ENCODE data around the gene VDAC1.
"Not testable (repeated sequence)": the region's sequence is repeated elsewhere in the genome, so short reads cannot be mapped to it uniquely, and the experiment has no call there.

Gene VDAC1

DNA sequence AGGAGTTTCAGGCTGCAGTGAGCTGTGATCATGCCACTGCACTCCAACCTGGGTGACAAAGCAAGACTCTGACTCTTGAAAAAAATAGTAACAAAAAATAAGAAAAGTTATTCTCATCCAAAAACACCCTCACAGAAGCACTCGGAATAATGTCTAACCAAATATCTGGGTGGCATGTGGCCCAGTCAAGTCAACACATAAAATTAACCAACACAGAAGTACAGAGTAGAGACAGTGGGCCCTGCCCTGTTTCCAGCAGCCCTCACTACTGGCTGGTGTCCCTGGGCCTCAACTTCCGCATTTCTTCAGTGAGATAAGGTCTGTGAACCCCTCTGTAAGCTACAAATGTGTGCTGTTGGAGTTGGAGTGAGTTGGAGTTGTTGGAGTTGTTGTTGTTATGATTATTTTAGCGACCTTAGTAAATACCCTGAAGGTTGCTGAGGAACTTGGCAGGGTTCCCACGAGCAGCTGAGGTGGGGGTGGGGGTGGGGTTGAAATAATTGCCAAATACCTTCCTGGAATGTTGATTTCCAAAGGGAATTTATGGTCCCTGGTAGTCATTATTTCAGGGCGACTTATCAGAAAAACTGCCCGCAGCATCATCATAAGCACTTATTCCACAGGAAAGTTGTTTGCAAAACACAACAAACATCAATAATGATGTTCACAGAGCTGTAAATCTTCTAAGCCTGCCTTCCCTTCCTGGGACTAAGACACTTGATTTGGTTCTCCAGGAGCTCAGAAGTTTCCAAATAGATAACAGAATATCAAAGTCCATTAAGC lies 66.5 kb downstream of the VDAC1 start:
- TF ChIP-seq ZNF274 (IDR thresholded peaks at IDR 0.05; ENCODE audit: low read depth, low read length) = no peak
- no peak overlapping the region for H3K4me3 ChIP-seq (ENCODE audit: low read length)

DNA sequence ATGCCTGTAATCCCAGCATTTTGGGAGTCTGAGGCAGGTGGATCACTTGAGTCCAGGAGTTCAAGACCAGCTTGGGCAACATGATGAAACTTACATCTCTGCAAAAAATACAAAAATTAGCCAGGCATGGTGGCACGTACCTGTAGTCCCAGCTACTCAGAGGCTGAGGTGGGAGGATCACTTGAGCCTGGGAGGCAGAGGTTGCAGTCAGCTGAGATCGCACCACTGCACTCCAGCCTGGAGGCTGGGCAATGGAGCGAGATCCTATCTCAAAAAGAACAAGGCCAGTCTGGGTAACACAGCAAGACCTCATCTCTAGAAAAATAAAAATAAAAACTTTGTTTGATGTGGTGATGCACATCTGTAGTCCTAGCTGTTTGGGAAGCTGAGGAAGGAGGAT lies 67.1 kb downstream of the VDAC1 start:
- H3K4me3 ChIP-seq (ENCODE audit: low read length) = not testable (repeated sequence)

DNA sequence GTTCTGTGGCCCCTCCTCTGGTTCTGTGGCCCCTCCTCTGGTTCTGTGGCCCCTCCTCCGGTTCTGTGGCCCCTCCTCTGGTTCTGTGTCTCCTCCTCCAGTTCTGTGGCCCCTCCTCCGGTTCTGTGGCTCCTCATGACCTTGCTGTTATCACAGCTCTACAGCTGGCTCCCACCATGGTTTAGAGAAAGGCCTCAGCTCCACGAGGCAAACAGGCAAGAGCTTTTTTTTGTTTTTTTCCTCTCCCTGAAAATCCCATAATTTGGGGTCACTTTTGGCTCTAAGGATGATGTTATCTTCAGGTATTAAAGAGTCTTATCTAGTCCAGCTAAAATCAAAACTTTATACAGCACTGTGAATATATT lies 68.1 kb downstream of the VDAC1 start:
- no peak for TF ChIP-seq ZNF274 (IDR thresholded peaks at IDR 0.05; ENCODE audit: low read depth, low read length)
- no peak overlapping the region for H3K4me3 ChIP-seq (ENCODE audit: low read length)

DNA sequence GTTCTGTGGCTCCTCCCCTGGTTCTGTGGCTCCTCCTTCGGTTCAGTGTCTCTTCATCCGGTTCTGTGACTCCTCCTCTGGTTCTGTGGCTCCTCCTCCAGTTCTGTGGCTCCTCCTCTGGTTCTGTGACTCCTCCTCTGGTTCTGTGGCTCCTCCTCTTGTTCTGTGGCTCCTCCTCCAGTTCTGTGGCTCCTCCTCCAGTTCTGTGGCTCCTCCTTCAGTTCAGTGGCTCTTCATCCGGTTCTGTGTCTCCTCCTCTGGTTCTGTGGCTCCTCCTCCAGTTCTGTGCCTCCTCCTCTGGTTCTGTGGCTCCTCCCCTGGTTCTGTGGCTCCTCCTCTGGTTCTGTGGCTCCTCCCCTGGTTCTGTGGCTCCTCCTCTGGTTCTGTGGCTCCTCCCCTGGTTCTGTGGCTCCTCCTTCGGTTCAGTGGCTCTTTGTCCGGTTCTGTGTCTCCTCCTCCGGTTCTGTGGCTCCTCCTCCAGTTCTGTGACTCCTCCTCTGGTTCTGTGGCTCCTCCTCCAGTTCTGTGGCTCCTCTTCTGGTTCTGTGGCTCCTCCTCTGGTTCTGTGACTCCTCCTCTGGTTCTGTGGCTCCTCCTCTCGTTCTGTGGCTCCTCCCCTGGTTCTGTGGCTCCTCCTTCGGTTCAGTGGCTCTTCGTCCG lies 68.7 kb downstream of the VDAC1 start:
- not testable (repeated sequence) for H3K4me3 ChIP-seq (ENCODE audit: low read length)

DNA sequence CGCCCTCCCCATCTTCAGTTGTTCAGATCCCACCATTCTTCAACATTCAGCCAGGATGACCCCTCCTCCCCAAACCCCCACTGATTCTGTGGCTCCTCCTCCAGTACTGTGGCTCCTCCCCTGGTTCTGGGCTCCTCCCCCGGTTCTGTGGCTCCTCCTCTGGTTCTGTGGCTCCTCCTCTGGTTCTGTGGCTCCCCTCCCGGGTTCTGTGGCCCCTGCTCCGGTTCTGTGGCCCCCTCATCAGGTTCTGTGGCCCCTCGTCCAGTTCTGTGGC lies 69.2 kb downstream of the VDAC1 start:
- TF ChIP-seq ZNF274 (IDR thresholded peaks at IDR 0.05; ENCODE audit: low read depth, low read length) = no peak
- no peak overlapping the region; the same call in 1 of the 2 replicates for H3K4me3 ChIP-seq (ENCODE audit: low read length)

DNA sequence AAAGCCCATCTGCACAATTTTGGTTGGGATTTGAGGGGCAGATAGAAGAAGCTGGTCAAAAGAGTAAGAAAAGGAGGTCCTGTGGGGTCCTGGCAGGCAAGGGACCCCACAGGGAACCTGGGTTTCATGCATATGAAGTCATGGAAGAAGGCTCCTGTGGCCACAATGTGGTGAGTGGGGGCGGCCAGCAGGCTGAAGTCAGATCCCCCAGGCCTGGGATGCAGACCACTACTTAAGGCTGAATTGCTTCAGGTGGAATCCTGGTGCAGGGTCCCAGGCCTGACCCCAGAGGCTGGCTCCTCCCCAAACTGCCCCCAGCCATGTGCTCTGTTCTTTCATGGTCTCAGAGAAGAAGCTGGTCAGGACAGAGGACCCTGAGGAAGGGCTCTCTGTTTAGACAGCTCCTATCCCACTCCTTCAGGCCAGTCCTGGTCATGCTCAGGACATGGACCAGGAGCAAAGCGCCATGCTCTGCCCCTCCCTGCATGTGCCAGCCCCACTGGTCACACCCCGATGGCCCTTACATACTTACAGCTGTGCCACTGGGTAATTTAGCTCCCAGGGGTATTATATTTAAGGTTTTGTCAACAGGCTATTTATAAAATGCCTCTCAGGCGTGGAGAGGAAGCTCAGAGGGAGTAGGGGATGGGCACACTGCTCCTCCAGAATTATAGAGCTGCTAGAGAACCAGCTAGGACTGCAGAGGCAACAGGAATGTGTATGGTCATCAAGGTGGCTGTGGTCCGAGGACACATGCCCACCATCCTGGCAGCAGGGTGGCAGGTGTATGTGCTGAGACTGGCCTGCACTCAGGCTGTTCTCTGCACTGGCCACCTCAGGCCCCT lies 69.7 kb downstream of the VDAC1 start:
- TF ChIP-seq ZNF274 (IDR thresholded peaks at IDR 0.05; ENCODE audit: low read depth, low read length) = no peak
- H3K4me3 ChIP-seq (ENCODE audit: low read length) = no peak overlapping the region; the same call in 1 of the 2 replicates

DNA sequence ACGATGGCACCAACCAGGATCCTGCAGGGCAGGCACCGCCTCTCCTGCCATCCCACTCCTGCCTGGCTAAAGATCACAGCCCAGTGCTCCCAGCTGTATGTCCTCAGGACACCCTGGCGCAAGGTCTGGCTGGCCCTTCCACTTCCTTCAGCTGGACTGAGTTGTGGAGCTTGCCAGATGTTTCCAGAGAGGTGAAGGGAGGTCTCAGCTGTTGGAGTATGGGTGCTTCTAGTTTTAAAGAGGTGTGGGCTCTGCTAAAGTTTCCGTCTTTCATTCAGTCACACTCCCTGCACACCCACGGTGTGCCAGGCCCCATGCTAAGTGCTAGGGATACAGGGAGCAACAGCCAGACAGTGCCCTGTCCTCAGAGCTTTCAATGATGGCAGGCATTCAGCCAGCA lies 70.5 kb downstream of the VDAC1 start:
- TF ChIP-seq ZNF274 (IDR thresholded peaks at IDR 0.05; ENCODE audit: low read depth, low read length) = no peak
- no peak overlapping the region for H3K4me3 ChIP-seq (ENCODE audit: low read length)

DNA sequence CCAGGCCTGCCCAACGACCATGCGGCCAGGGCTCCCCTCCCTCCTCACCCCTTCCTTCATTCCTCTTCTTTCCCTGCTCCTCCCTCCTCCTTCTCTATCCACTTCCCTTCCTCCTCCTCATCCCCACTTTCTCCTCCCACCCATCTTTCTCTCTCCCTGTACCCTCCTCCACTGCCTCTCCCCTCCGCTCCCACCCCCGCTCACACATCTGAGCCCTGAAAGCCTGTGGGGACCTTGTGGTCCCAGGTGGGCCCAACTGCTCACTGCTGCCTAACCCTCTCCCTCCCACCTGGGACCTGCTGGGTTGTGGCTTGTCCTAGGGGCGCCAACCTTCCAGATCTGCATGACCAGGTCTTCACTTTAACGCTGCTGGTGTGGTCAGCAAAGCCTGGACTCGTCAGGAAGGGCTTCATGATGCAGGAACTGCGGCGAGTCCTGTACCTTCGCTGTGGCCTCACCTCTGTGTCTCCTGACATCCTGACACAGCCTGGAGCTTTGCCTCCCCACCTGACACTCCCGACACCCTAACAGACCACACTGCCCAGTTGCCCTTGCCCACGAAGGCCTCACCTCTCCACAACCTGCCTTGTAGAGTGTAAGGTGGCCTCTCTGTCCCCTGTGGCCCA lies 71.0 kb downstream of the VDAC1 start:
- no peak for TF ChIP-seq ZNF274 (IDR thresholded peaks at IDR 0.05; ENCODE audit: low read depth, low read length)
- no peak overlapping the region for H3K4me3 ChIP-seq (ENCODE audit: low read length)

DNA sequence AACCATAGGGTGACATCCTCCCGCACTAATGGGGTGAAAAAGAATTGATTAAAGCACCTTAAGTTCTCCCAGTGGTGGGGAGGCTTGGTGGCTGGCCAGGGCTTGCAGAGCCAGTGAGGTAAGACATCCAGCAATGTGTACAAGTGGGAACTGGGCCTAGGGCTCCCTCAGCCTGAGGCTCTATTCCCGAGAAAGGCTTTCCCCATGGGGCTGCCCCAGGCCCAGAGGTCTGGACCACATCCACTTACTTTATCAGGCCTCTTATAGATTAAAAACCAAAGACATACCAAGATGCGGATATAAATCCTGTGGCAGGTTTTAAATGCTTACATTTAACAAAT lies 71.6 kb downstream of the VDAC1 start:
- TF ChIP-seq ZNF274 (IDR thresholded peaks at IDR 0.05; ENCODE audit: low read depth, low read length) = no peak
- H3K4me3 ChIP-seq (ENCODE audit: low read length) = no peak overlapping the region

DNA sequence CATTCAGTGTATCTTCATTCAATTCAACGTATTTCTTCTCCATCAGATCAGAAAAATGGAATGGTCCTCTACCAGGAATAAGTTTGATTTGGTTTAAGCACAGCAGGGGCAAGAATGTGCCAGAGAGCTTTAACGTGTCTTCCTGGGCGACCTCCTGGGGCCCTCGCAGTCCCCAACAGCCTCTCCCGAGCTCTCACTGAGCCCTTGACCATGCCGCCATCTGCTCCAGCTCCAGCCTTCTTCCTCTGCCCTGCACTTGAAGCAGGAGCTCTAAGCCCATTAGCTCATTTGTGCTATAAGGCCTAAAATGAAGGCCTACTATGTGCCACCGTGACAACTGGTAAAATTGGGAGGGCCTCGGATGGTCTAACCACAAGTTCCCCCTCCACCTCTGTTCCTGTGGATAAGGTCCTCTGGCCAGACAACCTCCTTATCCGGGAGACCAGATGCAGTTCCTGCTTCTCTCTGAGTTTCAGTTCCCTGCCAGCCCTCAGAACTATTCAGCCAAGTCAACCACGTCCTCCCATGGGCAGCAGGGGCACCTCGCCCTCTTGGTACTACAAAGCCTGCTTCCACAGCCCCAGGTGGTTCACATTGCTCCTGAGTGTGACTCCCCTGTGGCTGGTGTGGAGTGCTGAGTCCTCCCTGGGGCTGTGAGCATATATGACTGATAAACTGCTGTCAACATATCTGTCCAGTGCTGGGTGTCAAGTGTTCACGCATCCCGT lies 72.2 kb downstream of the VDAC1 start:
- TF ChIP-seq ZNF274 (IDR thresholded peaks at IDR 0.05; ENCODE audit: low read depth, low read length) = no peak
- no peak overlapping the region for H3K4me3 ChIP-seq (ENCODE audit: low read length)

DNA sequence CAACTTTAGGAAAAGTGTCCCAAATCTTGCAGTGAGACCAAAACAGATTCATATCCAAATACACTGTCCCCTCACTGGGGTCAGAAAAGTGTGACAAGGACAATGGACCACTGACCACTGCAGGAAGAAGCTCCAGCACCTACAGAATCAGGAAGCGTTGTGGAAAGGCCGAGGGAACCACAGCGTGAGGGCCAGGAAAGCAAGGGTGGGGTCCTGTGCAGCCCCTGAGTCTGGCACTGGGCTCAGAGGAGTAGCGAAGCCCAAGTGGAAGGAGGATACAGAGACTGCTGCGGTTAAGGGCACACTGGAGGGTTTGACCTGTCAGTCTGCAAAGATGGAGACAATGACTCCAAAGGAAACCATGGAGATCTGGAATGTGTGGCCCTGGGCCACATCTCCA lies 73.2 kb downstream of the VDAC1 start:
- no peak for TF ChIP-seq ZNF274 (IDR thresholded peaks at IDR 0.05; ENCODE audit: low read depth, low read length)
- no peak overlapping the region for H3K4me3 ChIP-seq (ENCODE audit: low read length)

DNA sequence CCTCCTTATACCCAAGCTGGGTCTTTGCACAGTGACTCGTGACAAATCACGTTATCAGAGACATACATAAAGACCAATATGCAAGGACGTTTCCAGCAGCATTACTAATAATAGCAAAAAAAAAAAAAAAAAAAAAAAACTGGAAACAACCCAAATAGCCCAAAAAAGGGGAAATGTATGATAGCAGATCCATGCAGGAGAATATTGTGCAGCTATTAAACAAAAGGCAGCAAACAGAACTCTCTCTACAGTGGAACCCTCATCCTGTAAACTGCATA lies 74.0 kb downstream of the VDAC1 start:
- no peak for TF ChIP-seq ZNF274 (IDR thresholded peaks at IDR 0.05; ENCODE audit: low read depth, low read length)
- peak overlapping the region; percentile 32; the same call in 1 of the 2 replicates for H3K4me3 ChIP-seq (ENCODE audit: low read length)

DNA sequence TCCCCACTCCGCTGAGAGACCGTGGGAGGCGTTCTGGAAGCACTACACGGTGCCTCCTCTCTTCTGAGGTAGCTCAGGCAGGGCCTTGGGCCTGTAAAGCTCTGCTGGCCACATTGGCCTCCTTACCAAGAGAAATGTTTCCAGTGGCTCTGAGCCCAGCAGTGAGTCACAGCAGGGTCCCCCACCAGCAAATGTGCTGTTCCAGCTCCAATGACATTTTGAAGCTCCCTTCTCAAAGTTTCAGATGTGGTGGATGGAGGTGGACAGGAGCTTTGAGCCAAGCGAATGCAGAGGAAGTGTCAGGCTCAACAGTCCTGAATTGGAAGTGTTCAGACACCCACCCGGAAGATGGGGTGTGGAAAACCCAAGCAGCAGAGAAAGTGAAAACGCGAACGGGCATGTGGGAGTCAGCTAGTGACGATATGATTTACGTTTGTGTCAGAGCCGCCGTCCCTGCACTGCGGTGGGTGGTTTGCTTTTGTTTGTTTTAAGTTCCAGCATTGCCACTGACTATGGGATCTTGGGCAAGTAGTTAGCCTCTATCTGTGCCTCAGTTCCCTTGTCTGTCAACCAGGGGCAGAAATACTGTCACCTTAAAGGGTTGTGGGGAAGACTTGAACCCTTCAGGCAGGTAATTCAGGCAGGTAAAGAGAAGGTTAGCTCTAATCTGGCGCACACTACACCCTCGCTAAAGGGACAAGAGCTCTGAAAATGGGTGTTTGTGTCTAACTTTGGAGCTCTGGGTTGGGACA lies 74.5 kb downstream of the VDAC1 start:
- no peak for TF ChIP-seq ZNF274 (IDR thresholded peaks at IDR 0.05; ENCODE audit: low read depth, low read length)
- peak overlapping the region; percentile 32; the same call in 1 of the 2 replicates for H3K4me3 ChIP-seq (ENCODE audit: low read length)
